Skeletal muscle tissue (tissue), 5 donors: ENCODE measurements around the gene FBXO36. TPM values are rescaled to one million over a fixed set of nuclear protein-coding genes. Genes with fewer than 3 reads are reported as not detected.

Experiments used
- H3K27ac ChIP-seq: one replicate; pipeline ENCODE4 v1.7.0; 2013; ENCODE audit warnings: mild to moderate bottlenecking, low read depth, low read length, inconsistent platforms
- H3K27me3 ChIP-seq, 3 donors: one replicate each; pipeline ENCODE4 v1.7.0; 2013; ENCODE audit warnings: low read length in 3 of 3; ENCODE audit not compliant: control insufficient read depth in 3 of 3, insufficient read depth in 3 of 3
- H3K36me3 ChIP-seq, 3 donors: one replicate each; pipeline ENCODE4 v1.7.0; 2013; ENCODE audit warnings: low read length in 3 of 3; ENCODE audit not compliant: control insufficient read depth in 3 of 3, insufficient read depth in 3 of 3
- H3K4me1 ChIP-seq, 3 donors: one replicate each; pipeline ENCODE4 v1.7.0; 2013; ENCODE audit warnings: low read length in 3 of 3, mild to moderate bottlenecking in 3 of 3; ENCODE audit not compliant: control insufficient read depth in 3 of 3, insufficient read depth in 3 of 3
- H3K4me3 ChIP-seq, 3 donors: one replicate each; pipeline ENCODE4 v1.7.0; 2013; ENCODE audit warnings: low read length in 3 of 3
- H3K9ac ChIP-seq, 3 donors: one replicate each; pipeline ENCODE4 v1.7.0; 2013; ENCODE audit warnings: low read length in 3 of 3, mild to moderate bottlenecking in 3 of 3, moderate library complexity in 2 of 3, low read depth in 1 of 3
- H3K9me3 ChIP-seq, 3 donors: one replicate each; pipeline ENCODE4 v1.7.0; 2013; ENCODE audit warnings: low read length in 3 of 3; ENCODE audit not compliant: control insufficient read depth in 3 of 3
- small RNA-seq: library from RNA; depleted of rRNA; stranded (forward); fragments of <200 nt; gene quantifications from one replicate; pipeline ENCODE3, GENCODE V24; 2014
- total RNA-seq: library from RNA; depleted of rRNA; stranded (reverse); fragments of >200 nt; gene quantifications from one replicate; pipeline ENCODE4 v1.2.3, GENCODE V29; 2014
- donor health status: Osteomylitis.

The FBXO36 gene
- total RNA-seq, 1 donor from 2014 or later: 2.1 TPM

GRCh38 chr2:230060672-230061293 is 138.5 kb downstream of the FBXO36 start:
- no peaks in the 10 kb centered on the region for H3K36me3 ChIP-seq
- no peak overlapping the region for H3K27ac ChIP-seq
- peaks cover 0 to 3% (median 0%) of the 10 kb centered on the region in 3 donors for H3K27me3 ChIP-seq
- H3K4me3 ChIP-seq: no peak overlapping the region
- no peak overlapping the region for H3K9ac ChIP-seq
- no peaks in the 10 kb centered on the region for H3K9me3 ChIP-seq
- no peaks in the 10 kb centered on the region for H3K4me1 ChIP-seq

Small RNAs within 50 kb of the gene (small RNA-seq; reads per million reads assigned to genes)
- not detected for gene RNU6-1027P
- gene RNU6-613P: not detected
- gene RNU6-964P: not detected
- not detected for gene RNY4P19

Other genes with a start within 250 kb of the FBXO36 start
- gene DNER, start 207.9 kb upstream of the FBXO36 start, total RNA-seq: 1.6 TPM
- gene TRIP12, start 494 bp upstream of the FBXO36 start, total RNA-seq: 209 TPM
- 2.6 TPM for gene SLC16A14, start 146.4 kb downstream of the FBXO36 start, total RNA-seq